ENCODE measurements around the gene SNX32.

SNX32 gene

DNA sequence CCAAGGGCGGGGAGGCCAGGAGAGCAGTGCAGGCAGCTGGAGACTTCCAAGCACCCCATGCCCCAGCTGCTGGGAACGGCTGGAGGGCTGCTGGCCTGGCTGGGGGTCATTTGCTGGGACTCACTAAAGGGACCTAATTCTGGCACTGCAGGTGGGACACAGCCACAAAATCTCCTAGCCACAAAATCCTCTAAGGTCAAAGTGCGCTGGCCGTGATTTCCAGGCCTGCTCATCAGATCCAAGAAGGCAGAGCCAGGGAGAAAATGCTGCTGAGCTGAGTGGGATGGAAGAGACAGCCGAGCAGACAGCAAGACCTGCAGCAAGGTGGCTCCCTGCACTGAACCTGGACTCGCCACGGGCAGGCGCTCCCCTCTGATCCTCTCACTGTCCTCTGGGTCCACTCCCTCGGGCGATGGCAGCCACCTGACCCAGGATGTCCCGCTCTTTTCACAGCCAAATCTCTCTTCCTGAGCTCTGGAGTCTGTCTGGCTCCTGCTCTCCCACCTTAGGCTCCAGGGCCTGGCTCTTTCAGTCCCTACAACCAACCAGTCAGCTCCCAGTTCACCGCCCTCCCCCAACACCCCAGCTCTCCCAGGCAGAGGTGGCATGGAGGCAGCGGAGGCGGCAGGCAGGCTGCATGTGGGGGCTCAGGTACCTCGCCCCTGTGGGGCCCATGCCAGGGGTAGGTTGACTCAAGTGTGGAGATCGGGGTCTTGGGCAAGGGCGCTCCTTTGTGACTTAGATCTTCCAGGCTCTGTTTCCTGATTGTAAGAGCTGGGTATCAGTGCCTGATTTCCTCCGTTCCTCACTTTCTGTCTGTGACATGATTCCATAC lies 32.4 kb upstream of the SNX32 start:
- H3K27me3 ChIP-seq (ENCODE audit: insufficient read depth, low read length): peaks cover 28% of the 10 kb centered on the region
- no peaks in the 10 kb centered on the region for H3K4me1 ChIP-seq (ENCODE audit: control insufficient read depth, insufficient read depth, low read length, unreplicated experiment)
- no peak overlapping the region for H3K4me3 ChIP-seq (ENCODE audit: low read depth, low read length)
- no peaks in the 10 kb centered on the region for H3K36me3 ChIP-seq (ENCODE audit: insufficient read depth, low read length)
- H2AFZ ChIP-seq (ENCODE audit: low read length, unreplicated experiment): no peak overlapping the region
- H3K27ac ChIP-seq (ENCODE audit: low read depth, low read length): no peak overlapping the region
- no peaks in the 10 kb centered on the region for H3K79me2 ChIP-seq (ENCODE audit: control insufficient read depth, insufficient read depth, low read length, unreplicated experiment)

DNA sequence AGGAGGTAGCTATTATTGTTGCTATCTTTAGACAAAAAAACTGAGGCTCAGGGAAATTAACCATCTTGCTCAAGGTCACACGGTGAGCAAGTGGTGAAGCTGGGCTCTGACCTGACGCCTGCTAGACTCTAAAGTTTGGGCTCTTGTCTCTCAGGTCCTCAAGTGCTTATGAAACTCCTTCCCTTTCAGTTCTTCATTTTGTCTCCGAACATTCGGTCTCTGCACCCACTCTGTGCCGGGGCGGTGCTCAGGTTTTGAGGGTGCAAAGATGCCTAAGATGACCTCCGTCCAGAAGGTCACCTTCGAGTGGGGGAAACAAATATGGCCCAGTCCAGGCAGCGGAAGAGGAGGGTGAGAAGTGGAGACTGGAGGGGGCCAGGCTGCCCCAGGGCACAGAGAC lies 30.9 kb upstream of the SNX32 start:
- Histone ChIP-seq H3K79me2 (ENCODE audit: control insufficient read depth, insufficient read depth, low read length, unreplicated experiment) (no peaks in the 10 kb centered on the region), H2AFZ (ENCODE audit: low read length, unreplicated experiment) (no peak overlapping the region), H3K27me3 (ENCODE audit: insufficient read depth, low read length) (peaks cover 28% of the 10 kb centered on the region), H3K36me3 (ENCODE audit: insufficient read depth, low read length) (no peaks in the 10 kb centered on the region), H3K4me1 (ENCODE audit: control insufficient read depth, insufficient read depth, low read length, unreplicated experiment) (no peaks in the 10 kb centered on the region), H3K4me3 (ENCODE audit: low read depth, low read length) (no peak overlapping the region), H3K27ac (ENCODE audit: low read depth, low read length) (no peak overlapping the region)

DNA sequence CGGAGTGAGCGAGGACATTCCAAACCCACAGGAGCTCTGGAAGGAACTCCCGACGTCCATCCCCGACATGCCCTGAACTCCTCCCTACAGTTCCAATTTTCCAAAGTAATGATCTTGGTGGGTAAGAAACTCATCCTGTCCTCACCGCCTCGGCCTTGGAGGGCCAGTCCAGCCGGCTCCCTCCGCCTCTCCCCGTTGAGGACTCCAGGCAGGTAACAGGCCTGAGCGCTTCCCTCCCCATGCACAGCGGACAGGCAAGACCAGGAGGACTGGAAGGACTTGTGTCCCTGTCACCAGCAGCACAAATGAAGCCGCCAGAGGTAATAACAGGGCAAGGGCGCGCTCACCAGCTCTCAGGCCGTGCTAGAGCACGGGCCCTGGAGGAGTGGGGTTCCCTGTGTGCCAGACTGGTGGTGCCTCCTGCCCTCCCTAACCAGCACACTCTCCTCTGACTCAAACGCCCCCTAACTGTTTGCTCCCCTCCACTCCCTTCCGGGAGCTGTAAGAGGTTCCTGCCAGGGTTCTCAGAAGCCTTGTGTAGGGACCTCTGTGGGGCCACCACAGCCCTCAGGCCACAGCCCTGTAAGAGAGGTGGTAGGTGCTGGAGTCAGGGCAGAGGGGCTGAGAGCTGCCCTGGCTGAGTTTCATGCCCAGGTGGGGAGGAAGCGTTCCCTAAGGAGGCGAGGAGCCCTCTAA lies 29.8 kb upstream of the SNX32 start:
- Histone ChIP-seq H3K27me3 (ENCODE audit: insufficient read depth, low read length) (peaks cover 22% of the 10 kb centered on the region), H3K4me1 (ENCODE audit: control insufficient read depth, insufficient read depth, low read length, unreplicated experiment) (no peaks in the 10 kb centered on the region), H2AFZ (ENCODE audit: low read length, unreplicated experiment) (no peak overlapping the region), H3K36me3 (ENCODE audit: insufficient read depth, low read length) (no peaks in the 10 kb centered on the region), H3K4me3 (ENCODE audit: low read depth, low read length) (no peak overlapping the region), H3K27ac (ENCODE audit: low read depth, low read length) (no peak overlapping the region), H3K79me2 (ENCODE audit: control insufficient read depth, insufficient read depth, low read length, unreplicated experiment) (no peaks in the 10 kb centered on the region)

DNA sequence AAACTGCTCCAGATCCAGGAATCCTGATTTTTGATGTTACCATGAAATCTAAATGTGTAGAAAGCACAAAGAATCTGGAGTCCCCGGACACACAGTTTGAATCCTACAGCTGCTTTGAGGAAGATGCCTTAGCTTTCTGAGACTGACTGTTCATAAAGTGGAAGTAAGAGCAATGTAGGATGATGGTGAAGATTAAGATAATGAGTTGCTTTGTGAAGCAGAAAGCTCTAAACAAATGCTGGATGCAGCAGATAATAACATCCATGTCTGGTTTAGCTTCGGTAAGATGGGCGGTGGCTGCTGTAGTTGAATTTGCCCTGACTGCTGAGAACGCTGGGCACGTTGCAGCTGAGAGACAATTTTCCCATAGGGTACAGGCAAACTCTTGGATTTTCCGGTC lies 26.8 kb upstream of the SNX32 start:
- Histone ChIP-seq H3K36me3 (ENCODE audit: insufficient read depth, low read length) (no peaks in the 10 kb centered on the region), H3K79me2 (ENCODE audit: control insufficient read depth, insufficient read depth, low read length, unreplicated experiment) (no peaks in the 10 kb centered on the region), H3K4me1 (ENCODE audit: control insufficient read depth, insufficient read depth, low read length, unreplicated experiment) (no peaks in the 10 kb centered on the region), H3K27ac (ENCODE audit: low read depth, low read length) (no peak overlapping the region), H2AFZ (ENCODE audit: low read length, unreplicated experiment) (no peak overlapping the region), H3K4me3 (ENCODE audit: low read depth, low read length) (no peak overlapping the region), H3K27me3 (ENCODE audit: insufficient read depth, low read length) (peaks cover 19% of the 10 kb centered on the region)

DNA sequence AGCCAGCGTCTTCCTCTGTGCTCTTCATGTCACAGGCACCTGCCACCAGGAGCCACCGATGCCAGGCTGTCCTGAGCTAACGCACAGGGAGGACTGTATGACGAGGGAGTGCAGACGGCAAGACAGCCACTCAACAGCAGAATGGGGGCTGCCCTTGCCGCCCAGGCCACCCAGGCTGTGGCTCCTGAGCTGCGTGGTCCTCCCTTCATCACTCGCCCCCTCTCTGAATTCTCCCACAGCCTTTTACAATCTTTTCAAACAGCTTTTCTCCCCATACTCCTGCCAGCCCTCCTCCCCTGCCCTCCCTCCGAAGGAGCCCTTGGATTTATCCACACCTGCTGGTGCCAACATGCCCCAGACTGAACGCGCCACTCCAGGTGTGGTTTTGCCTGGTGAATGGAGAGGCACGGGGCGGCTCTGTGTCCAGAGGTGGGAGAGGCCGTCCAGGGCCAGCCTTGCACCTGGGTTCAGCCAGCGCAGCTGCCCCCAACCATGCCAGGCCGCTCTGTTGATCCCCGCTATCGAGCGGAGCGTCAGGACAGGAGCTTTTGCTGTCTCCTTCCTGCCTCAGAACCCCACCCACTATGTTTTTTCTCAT lies 24.9 kb upstream of the SNX32 start:
- Histone ChIP-seq H3K36me3 (ENCODE audit: insufficient read depth, low read length) (no peaks in the 10 kb centered on the region), H3K4me1 (ENCODE audit: control insufficient read depth, insufficient read depth, low read length, unreplicated experiment) (peaks cover 3% of the 10 kb centered on the region), H3K27ac (ENCODE audit: low read depth, low read length) (no peak overlapping the region), H2AFZ (ENCODE audit: low read length, unreplicated experiment) (no peak overlapping the region), H3K27me3 (ENCODE audit: insufficient read depth, low read length) (peaks cover 5% of the 10 kb centered on the region), H3K79me2 (ENCODE audit: control insufficient read depth, insufficient read depth, low read length, unreplicated experiment) (no peaks in the 10 kb centered on the region), H3K4me3 (ENCODE audit: low read depth, low read length) (no peak overlapping the region)

DNA sequence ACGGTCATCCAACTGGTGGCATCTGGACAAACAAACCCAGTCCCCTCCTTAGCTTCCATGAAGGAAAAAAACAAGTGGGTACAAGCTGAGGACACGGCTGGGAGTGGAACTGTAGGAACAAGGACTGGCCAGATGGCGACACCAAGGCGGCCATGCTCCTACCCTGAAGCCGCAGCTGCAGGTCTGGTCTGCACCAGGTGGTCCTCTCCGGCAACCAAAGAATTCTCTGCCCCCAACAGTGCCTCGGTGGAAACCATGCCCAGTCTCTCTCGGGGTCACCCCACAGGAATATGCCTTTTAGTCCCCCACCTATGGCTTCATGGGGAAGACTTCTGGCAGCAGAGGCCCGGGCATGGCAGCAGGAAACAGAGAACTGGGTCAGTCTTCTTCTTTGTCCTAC lies 24.3 kb upstream of the SNX32 start:
- Histone ChIP-seq H3K4me1 (ENCODE audit: control insufficient read depth, insufficient read depth, low read length, unreplicated experiment) (peaks cover 10% of the 10 kb centered on the region), H3K4me3 (ENCODE audit: low read depth, low read length) (no peak overlapping the region), H2AFZ (ENCODE audit: low read length, unreplicated experiment) (no peak overlapping the region), H3K79me2 (ENCODE audit: control insufficient read depth, insufficient read depth, low read length, unreplicated experiment) (no peaks in the 10 kb centered on the region), H3K27me3 (ENCODE audit: insufficient read depth, low read length) (no peaks in the 10 kb centered on the region), H3K36me3 (ENCODE audit: insufficient read depth, low read length) (no peaks in the 10 kb centered on the region), H3K27ac (ENCODE audit: low read depth, low read length) (no peak overlapping the region)

DNA sequence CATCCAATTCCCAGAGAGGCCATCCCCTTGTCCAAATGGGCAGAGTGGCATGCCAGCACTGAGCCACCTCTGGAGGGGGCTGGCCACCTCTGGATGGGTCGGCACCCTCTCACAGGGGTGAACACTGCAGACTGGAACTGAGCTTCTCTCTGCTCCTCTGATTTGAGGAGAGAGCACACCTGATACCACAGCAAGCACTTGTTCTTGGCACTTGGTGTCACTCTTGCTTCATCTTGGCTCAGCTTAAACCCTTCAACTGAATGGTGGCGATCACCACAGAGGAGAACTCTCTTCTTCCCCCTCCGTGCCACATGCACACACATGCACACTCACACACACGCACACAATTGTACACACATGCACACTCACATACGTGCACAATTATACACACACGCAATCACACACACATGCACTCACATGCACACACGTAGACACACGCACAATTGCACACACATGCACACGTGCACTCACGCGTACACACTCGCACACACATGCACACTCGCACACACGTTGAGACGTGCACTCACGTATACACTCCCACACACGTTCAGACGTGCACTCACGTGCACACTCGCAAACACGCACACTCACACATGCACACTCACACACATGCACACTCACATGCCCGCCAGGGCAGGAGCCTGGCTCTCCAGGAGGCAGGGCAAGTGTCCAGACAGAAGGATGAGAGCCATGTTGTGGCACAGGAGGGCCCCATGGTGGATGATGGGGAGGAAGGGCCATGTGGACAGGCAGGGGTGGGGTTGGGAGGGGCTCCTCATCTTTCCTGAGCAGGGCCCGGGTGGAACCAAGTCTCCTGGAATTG lies 23.5 kb upstream of the SNX32 start:
- Histone ChIP-seq H3K4me1 (ENCODE audit: control insufficient read depth, insufficient read depth, low read length, unreplicated experiment) (peaks cover 17% of the 10 kb centered on the region), H3K27ac (ENCODE audit: low read depth, low read length) (no peak overlapping the region), H3K27me3 (ENCODE audit: insufficient read depth, low read length) (no peaks in the 10 kb centered on the region), H3K79me2 (ENCODE audit: control insufficient read depth, insufficient read depth, low read length, unreplicated experiment) (no peaks in the 10 kb centered on the region), H3K36me3 (ENCODE audit: insufficient read depth, low read length) (no peaks in the 10 kb centered on the region), H3K4me3 (ENCODE audit: low read depth, low read length) (no peak overlapping the region), H2AFZ (ENCODE audit: low read length, unreplicated experiment) (no peak overlapping the region)

DNA sequence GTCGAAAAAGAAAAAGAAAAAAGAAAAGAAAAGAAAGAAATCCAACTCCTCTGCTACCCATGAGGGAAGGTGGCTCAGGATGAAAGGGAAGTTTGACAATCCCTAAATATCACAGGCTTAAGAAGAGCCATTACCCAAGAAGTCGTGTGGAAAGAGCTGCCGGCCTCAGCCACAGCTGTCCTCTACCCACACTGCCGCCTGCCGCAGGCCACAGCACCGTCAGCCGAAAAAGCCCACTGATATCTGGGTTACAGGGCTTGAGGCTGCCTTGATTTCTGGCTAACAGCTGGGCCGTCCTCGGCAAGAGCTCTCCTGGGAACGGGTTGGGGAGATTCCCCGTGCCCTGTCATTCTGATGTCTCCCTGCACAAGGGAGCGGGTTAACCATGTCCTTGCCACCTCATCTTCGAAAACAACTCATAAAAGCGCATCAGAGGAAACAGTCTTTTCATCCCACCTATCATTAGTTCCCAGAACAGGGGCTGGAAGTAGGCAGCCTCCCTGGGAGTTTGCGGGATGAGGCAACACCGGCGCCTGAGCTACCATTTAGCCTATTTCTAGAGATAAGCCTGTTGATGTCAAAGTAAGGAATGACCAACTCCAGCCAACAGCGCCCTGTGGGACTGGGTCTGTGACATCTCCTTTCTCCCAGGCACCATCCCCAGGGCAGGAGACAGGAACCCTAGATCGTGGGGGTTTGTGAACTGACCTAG lies 21.8 kb upstream of the SNX32 start:
- Histone ChIP-seq H3K36me3 (ENCODE audit: insufficient read depth, low read length) (no peaks in the 10 kb centered on the region), H3K27ac (ENCODE audit: low read depth, low read length) (no peak overlapping the region), H3K79me2 (ENCODE audit: control insufficient read depth, insufficient read depth, low read length, unreplicated experiment) (peaks cover 6% of the 10 kb centered on the region), H3K4me3 (ENCODE audit: low read depth, low read length) (no peak overlapping the region), H2AFZ (ENCODE audit: low read length, unreplicated experiment) (no peak overlapping the region), H3K27me3 (ENCODE audit: insufficient read depth, low read length) (no peaks in the 10 kb centered on the region), H3K4me1 (ENCODE audit: control insufficient read depth, insufficient read depth, low read length, unreplicated experiment) (peaks cover 22% of the 10 kb centered on the region)

DNA sequence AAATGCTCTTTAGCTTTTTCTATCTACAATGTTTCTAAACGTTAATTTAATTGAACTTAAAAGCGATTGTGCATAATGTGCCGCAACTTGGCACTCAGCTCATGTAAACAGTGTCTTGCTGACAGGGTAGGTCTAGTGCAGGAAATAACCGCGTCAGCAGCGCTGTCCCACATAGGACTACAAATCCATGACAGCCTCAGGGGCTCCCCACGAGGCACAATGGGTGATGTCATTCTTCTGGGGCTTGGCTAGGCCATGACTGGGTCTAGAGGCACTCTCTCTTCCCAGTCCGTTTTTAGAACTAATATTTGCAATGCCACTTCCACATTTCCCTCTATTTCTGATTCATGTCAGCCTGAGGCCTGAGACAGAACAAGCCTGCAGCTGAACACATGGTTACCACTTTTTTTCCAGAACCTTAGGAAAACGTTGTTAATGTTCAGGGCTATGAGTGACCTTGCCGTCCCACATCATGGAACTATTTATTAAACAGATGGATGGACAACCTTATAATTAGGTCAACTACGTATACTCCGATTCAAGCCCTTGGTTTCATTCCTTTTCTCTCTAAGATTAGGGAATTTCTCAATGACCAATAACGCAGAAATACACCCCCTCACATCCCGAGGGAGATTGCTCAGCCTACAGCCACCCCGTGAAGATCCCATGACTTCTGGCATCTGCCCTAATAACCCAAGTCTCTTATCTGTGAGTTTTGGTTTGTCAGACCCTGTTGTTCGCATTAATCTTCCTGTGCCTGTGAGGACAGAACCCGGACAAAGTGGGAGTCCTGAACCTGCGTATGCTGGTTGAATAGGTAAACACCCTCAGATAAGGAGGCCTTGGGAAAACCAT lies 19.4 kb upstream of the SNX32 start:
- Histone ChIP-seq H3K36me3 (ENCODE audit: insufficient read depth, low read length) (no peaks in the 10 kb centered on the region), H3K27ac (ENCODE audit: low read depth, low read length) (peak overlapping the region; percentile 64), H2AFZ (ENCODE audit: low read length, unreplicated experiment) (no peak overlapping the region), H3K4me3 (ENCODE audit: low read depth, low read length) (no peak overlapping the region), H3K4me1 (ENCODE audit: control insufficient read depth, insufficient read depth, low read length, unreplicated experiment) (peaks cover 22% of the 10 kb centered on the region), H3K79me2 (ENCODE audit: control insufficient read depth, insufficient read depth, low read length, unreplicated experiment) (peaks cover 9% of the 10 kb centered on the region), H3K27me3 (ENCODE audit: insufficient read depth, low read length) (no peaks in the 10 kb centered on the region)

Data from ACC112 (cell line).